ENCODE measurements around the gene URGCP.

URGCP gene

GRCh38 chr7:43906331-43907010, at the start of gene URGCP:
URGCP (minus strand) TSS chr7:43906596; CDS start chr7:43906575, 21 bp downstream.
- peak in 1 of 2 experiments; percentile 48 for DNase-seq

GRCh38 chr7:43956027-43956426, 49.6 kb upstream of the URGCP start:
- no peak for DNase-seq

GRCh38 chr7:43954524-43955228, 48.3 kb upstream of the URGCP start:
- DNase-seq, result peak; percentile 43 to 73

- no peak for DNase-seq
These were observed 46.7 kb upstream of the URGCP start for GRCh38 chr7:43953071-43953470.

- no peak for DNase-seq
These were observed 45.6 kb upstream of the URGCP start for GRCh38 chr7:43952028-43952427.

GRCh38 chr7:43944286-43944685, 37.9 kb upstream of the URGCP start:
- no peak for DNase-seq

GRCh38 chr7:43943417-43944187, 37.2 kb upstream of the URGCP start:
- no peak for DNase-seq

- DNase-seq, result no peak
These were observed 36.6 kb upstream of the URGCP start for GRCh38 chr7:43942997-43943396.

GRCh38 chr7:43942250-43942649, 35.9 kb upstream of the URGCP start:
- DNase-seq, result no peak

GRCh38 chr7:43938892-43939482, 32.6 kb upstream of the URGCP start:
- no peak for DNase-seq

- DNase-seq, result no peak
These were observed 31.0 kb upstream of the URGCP start for GRCh38 chr7:43937444-43937843.

GRCh38 chr7:43933902-43934560, 27.6 kb upstream of the URGCP start:
- DNase-seq, result no peak

- DNase-seq, result no peak
These were observed 24.9 kb upstream of the URGCP start for GRCh38 chr7:43931346-43931745.

GRCh38 chr7:43929529-43930457, 23.4 kb upstream of the URGCP start:
- DNase-seq, result no peak

- DNase-seq, result no peak
These were observed 21.4 kb upstream of the URGCP start for GRCh38 chr7:43927810-43928209.

- no peak for DNase-seq
These were observed 20.4 kb upstream of the URGCP start for GRCh38 chr7:43926798-43927123.

GRCh38 chr7:43925984-43926797, 19.8 kb upstream of the URGCP start, which contains the start of gene UBE2D4:
UBE2D4 (plus strand) TSS chr7:43926436; CDS start chr7:43926533, 97 bp downstream.
- peak; percentile 56 to 79 for DNase-seq

GRCh38 chr7:43922726-43923125, 16.3 kb upstream of the URGCP start:
- no peak for DNase-seq

GRCh38 chr7:43921423-43921822, 15.0 kb upstream of the URGCP start:
- DNase-seq, result no peak

GRCh38 chr7:43915907-43916306, 9.5 kb upstream of the URGCP start:
- no peak for DNase-seq

GRCh38 chr7:43914795-43915194, 8.4 kb upstream of the URGCP start:
- DNase-seq, result no peak
